Measurements from ENCODE around the gene BGN.

DNA sequence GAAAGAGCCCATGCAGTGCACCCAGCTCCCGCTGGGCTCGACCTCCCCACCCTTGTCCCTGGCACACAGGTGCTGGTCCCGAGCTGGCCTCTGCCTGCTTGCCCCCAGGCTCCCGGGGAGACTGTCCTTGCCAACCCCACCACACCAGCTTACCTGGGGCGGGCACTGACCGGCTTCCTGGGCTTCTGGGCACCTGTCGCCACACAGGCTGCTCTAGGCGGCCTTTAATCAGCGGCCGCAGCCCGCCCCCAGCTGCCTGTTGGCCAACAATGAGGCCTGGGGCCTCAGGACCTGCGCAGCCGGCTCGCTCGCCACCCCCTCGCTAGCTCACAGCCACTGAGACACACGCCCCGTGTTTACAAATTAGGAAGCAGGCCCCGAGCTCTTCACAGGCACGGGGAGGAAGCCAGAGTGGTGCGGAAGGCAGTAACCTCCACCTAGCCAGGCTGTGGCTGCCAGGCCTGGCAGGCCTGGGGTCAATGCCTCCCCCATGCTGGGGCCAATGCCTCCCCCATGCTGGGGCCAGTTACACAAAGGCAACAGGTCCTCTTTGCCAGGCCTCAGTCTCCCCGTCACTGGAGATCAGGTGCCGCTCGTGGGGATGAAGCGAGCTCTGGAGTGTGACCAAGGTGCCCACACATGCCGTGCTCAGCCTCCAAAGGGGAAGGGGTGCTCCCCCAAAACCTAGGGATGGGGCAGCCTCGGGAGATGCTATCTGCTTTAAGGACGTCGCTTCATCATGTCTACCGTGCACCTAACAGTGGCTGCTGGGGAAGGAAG is 48.7 kb upstream of the BGN start, which contains the start of gene TREX2:
- TF ChIP-seq, protein P1, sequence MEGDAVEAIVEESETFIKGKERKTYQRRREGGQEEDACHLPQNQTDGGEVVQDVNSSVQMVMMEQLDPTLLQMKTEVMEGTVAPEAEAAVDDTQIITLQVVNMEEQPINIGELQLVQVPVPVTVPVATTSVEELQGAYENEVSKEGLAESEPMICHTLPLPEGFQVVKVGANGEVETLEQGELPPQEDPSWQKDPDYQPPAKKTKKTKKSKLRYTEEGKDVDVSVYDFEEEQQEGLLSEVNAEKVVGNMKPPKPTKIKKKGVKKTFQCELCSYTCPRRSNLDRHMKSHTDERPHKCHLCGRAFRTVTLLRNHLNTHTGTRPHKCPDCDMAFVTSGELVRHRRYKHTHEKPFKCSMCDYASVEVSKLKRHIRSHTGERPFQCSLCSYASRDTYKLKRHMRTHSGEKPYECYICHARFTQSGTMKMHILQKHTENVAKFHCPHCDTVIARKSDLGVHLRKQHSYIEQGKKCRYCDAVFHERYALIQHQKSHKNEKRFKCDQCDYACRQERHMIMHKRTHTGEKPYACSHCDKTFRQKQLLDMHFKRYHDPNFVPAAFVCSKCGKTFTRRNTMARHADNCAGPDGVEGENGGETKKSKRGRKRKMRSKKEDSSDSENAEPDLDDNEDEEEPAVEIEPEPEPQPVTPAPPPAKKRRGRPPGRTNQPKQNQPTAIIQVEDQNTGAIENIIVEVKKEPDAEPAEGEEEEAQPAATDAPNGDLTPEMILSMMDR (conservative IDR thresholded peaks at IDR 0.05; ENCODE audit: low read length): no peak
- no peak for TF ChIP-seq EZH2phosphoT487 (IDR thresholded peaks at IDR 0.05; ENCODE audit: borderline replicate concordance, low read depth, low read length)
